Kidney (tissue), 14 donors: ENCODE results near the gene ZFR2. TPM values are rescaled to one million over a fixed set of nuclear protein-coding genes. Genes with fewer than 3 reads are reported as not detected.
A peak's percentile ranks its signal among the peaks of the same experiment; 100 is the strongest.

Source experiments
- DNase-seq, 5 donors: peaks; one replicate each; pipeline ENCODE4 v3.0.0-alpha.2; 2013 to 2020
- FAIRE-seq: peaks from 2 replicates; lab custom pipeline; 2012; peaks lifted over from hg19 to GRCh38; lab: Jason Lieb, UNC
- H3K27ac ChIP-seq, 2 donors: one replicate each; pipeline ENCODE4 v1.7.0; 2013; ENCODE audit warnings: low read depth in 2 of 2, low read length in 2 of 2, inconsistent platforms in 1 of 2
- H3K27me3 ChIP-seq: one replicate; pipeline ENCODE4 v1.7.1; 2013; ENCODE audit warnings: low read length, inconsistent platforms; ENCODE audit not compliant: control insufficient read depth, insufficient read depth
- H3K36me3 ChIP-seq, 3 donors: one replicate each; pipeline versions ENCODE4 v1.7.0 to v1.7.1; 2013; ENCODE audit warnings: low read length in 3 of 3, control low read depth in 1 of 3, inconsistent platforms in 1 of 3; ENCODE audit not compliant: insufficient read depth in 3 of 3, control insufficient read depth in 2 of 3
- H3K4me1 ChIP-seq, 3 donors: one replicate each; pipeline versions ENCODE4 v1.7.0 to v1.7.1; 2013; ENCODE audit warnings: low read length in 3 of 3, inconsistent platforms in 1 of 3, low read depth in 1 of 3; ENCODE audit not compliant: control insufficient read depth in 2 of 3, insufficient read depth in 2 of 3
- H3K4me3 ChIP-seq, 3 donors: one replicate each; pipeline versions ENCODE4 v1.7.0 to v1.8.1; 2013; ENCODE audit warnings: low read length in 3 of 3, control low read depth in 1 of 3, inconsistent platforms in 1 of 3
- H3K9ac ChIP-seq, 3 donors: one replicate each; pipeline versions ENCODE4 v1.7.0 to v1.7.1; 2013; ENCODE audit warnings: low read length in 3 of 3, control low read depth in 1 of 3, inconsistent platforms in 1 of 3
- H3K9me3 ChIP-seq, 3 donors: one replicate each; pipeline versions ENCODE4 v1.7.0 to v1.7.1; 2013; ENCODE audit warnings: low read length in 3 of 3, control low read depth in 1 of 3, inconsistent platforms in 1 of 3; ENCODE audit not compliant: control insufficient read depth in 2 of 3, insufficient read depth in 1 of 3
- intact Hi-C: fragments of 100-400 bp; cut with DNase I; formaldehyde crosslinking; loops from one replicate; pipeline ENCODE4 v1.11.1; 2022
- polyA plus RNA-seq: library from polyadenylated mRNA; stranded (reverse); fragments of 350-450 nt; fragmentation: Illumina TruSeq; extraction: RNeasy Lipid Tissue Mini Kit (QIAGEN cat#74804); gene quantifications from one replicate; pipeline ENCODE4 v1.2.3, GENCODE V29; 2014; ENCODE audit warnings: low read depth, low replicate concordance; ENCODE audit not compliant: insufficient read depth
- total RNA-seq: library from RNA; stranded (reverse); fragmentation: NEBNext Ultra II Directional; extraction: Animal tissue kit (Norgen Biotek cat#: 25700); gene quantifications from one replicate; pipeline ENCODE4 v1.2.1, GENCODE V29; 2021
- TF ChIP-seq, protein P1 (sequence below): IDR thresholded peaks from 3 replicates; pipeline ENCODE4 v1.5.1; 2012; ENCODE audit warnings: mild to moderate bottlenecking, moderate library complexity, borderline replicate concordance; ENCODE audit not compliant: insufficient read depth; ENCODE audit errors: extremely low read depth
- donor health status: control.
- donor health status: control.
- donor health status: control.
- donor health status: control.
- donor health status: control.
- donor health status: DM: yes; HTN: yes; CAD: no.
- donor health status: Normal renal cell carcinoma (clear cell type).

The ZFR2 gene
- total and polyA plus RNA-seq, 2 donors from 2014 or later, result 0.22 TPM; not detected in 1

DNA sequence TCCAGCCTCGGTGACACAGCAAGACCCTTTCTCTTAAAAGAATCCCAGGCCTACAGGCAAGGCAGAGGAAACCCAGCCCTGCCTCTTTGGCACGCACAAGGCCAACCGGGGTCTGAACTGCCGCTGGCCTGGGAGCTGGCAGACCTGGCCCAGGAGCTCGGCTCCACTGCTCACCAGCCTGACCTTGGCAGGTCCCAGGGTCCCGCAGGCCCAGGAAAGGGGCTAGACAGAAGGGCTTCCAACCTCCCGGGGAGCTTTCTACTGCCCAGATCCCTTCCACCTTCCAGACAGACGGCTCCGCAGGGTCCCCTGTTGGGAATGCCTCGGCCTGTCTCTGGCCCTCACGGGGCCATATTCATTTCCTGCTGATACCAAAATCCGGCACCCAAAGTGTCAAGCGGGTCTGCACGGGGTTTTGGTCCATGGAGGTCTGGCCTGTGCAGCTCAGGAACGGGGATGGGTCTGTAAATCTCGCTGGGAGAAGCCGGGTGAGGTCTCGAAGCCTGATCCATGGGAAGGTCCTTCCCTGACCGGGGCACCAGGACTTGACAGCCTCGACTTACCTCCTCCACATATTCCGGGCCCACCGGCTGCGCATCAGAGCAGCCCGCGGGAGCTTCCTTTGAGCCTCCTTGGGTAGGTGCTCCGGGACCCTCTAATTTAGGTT is 46.0 kb downstream of the ZFR2 start:
- Histone ChIP-seq H3K4me1 (peaks cover 0 to 2% (median 0%) of the 10 kb centered on the region in 3 donors), H3K27me3 (no peaks in the 10 kb centered on the region), H3K4me3 (no peak overlapping the region), H3K27ac (no peak overlapping the region), H3K9me3 (no peaks in the 10 kb centered on the region), H3K9ac (no peak overlapping the region), H3K36me3 (no peaks in the 10 kb centered on the region)
- FAIRE-seq (no peak), DNase-seq (no peak)
- TF ChIP-seq, protein P1, sequence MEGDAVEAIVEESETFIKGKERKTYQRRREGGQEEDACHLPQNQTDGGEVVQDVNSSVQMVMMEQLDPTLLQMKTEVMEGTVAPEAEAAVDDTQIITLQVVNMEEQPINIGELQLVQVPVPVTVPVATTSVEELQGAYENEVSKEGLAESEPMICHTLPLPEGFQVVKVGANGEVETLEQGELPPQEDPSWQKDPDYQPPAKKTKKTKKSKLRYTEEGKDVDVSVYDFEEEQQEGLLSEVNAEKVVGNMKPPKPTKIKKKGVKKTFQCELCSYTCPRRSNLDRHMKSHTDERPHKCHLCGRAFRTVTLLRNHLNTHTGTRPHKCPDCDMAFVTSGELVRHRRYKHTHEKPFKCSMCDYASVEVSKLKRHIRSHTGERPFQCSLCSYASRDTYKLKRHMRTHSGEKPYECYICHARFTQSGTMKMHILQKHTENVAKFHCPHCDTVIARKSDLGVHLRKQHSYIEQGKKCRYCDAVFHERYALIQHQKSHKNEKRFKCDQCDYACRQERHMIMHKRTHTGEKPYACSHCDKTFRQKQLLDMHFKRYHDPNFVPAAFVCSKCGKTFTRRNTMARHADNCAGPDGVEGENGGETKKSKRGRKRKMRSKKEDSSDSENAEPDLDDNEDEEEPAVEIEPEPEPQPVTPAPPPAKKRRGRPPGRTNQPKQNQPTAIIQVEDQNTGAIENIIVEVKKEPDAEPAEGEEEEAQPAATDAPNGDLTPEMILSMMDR, result no peak
- intact Hi-C loops, result no loop called here

DNA sequence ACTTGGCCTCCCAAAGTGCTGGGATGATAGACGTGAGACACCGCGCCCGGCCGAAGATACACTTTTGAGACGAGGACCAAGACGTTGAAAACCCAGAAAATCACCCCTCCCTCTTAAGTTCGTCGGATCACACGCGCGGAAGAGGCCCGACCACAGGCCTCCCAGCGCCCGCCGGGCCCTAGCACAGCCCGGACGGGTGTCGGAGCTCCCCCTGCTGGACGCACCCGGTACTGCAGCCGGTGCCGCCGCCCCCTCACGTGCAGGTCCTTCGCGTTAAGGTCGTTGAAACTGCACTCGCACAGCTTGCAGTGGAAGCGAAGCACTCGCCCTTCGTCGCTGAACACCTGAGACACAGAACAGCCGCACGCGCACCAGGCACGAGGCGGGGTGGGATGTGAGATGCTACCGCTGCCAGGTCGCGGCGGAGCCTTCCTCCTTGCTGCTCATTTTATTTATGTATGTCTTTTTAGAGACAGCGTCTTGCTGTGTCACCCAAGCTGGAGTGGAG is 46.9 kb downstream of the ZFR2 start:
- Histone ChIP-seq H3K9ac (no peak overlapping the region), H3K4me3 (no peak overlapping the region), H3K4me1 (peaks cover 0 to 2% (median 0%) of the 10 kb centered on the region in 3 donors), H3K9me3 (no peaks in the 10 kb centered on the region), H3K27ac (no peak overlapping the region), H3K36me3 (no peaks in the 10 kb centered on the region), H3K27me3 (no peaks in the 10 kb centered on the region)
- intact Hi-C loops, result no loop called here
- TF ChIP-seq, protein P1, result peak; percentile 96
- no peak for FAIRE-seq
- peak in 4 of 5 donors; percentile 42 to 80 (median 64) for DNase-seq

DNA sequence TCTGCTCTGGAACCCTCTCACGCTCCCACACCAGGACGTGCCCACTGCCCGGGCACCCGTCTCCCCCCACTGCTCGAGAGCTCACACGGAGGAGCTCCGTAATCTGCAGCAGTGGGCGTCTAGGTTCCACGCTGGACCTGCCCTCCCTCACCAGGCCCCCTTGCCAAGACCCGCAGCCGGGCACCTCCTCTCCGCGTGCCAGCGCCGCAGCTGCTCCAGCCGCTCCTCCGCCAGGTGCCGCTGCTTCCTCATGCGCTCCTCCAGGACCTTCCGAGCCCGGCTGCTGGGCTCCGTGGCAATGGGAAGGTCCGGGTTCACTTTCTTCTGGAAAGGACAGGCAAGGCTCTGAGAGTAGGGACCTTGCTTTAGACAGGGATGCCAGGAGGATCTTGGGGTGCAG is 47.7 kb downstream of the ZFR2 start:
- Histone ChIP-seq H3K9me3 (no peaks in the 10 kb centered on the region), H3K27me3 (no peaks in the 10 kb centered on the region), H3K9ac (no peak overlapping the region), H3K4me1 (peaks cover 0 to 2% (median 0%) of the 10 kb centered on the region in 3 donors), H3K27ac (no peak overlapping the region), H3K36me3 (no peaks in the 10 kb centered on the region), H3K4me3 (no peak overlapping the region)
- TF ChIP-seq, protein P1, result no peak
- intact Hi-C loops, result no loop called here
- FAIRE-seq (no peak), DNase-seq (no peak)
